Measurements from ENCODE around the gene MMP20. TPM values are rescaled to one million over a fixed set of nuclear protein-coding genes. Genes with fewer than 3 reads are reported as not detected.

The MMP20 gene
- total and polyA plus RNA-seq, 8 donors, result not detected

- Histone ChIP-seq H3K9me3 (no peaks in the 10 kb centered on the region), H3K27me3 (no peaks in the 10 kb centered on the region), H3K36me3 (no peaks in the 10 kb centered on the region), H3K4me1 (no peaks in the 10 kb centered on the region), H3K27ac (no peak overlapping the region), H3K4me3 (no peak overlapping the region)
- FAIRE-seq (no peak), ATAC-seq (no peak), DNase-seq (no peak)
- no peak for TF ChIP-seq CTCF (IDR thresholded peaks at IDR 0.05)
- 69 to 78% methylated on average over 8 of the region's 8 CpGs for WGBS, 2 donors
- intact Hi-C loops (cut with DNase I), result no loop called here
Observed at GRCh38 chr11:102623998-102624397, 1.1 kb downstream of the MMP20 start.

GRCh38 chr11:102623128-102623527 is 2.0 kb downstream of the MMP20 start:
- no peak for FAIRE-seq
- 62 to 76% methylated on average over 5 of the region's 5 CpGs for WGBS, 2 donors

DNA sequence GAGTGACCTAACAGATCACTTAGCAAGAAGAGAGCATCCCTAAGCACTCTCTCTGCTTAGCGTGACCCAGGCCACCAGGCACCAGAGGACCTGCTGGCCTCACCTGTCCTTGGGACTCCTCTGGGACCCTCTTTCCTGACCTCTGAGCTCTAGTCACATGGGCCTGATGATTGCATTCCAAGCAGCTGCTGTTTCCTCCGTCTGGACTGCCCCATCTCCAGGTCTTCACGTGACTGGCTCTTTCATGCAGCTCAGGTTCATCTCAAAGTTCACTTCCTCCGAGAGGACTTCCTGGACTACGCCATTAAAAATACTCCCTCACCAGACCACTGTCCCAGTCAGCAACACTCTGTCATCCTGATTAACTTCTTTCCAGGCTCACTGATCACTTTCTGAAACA is 2.9 kb downstream of the MMP20 start:
- FAIRE-seq, result no peak
- H3K27me3 ChIP-seq, result no peaks in the 10 kb centered on the region
- ATAC-seq, result no peak
- H3K4me3 ChIP-seq, result no peak overlapping the region
- no peaks in the 10 kb centered on the region for H3K9me3 ChIP-seq
- intact Hi-C loops (cut with DNase I), result no loop called here
- no peak for TF ChIP-seq CTCF (IDR thresholded peaks at IDR 0.05)
- WGBS, 2 donors, result 72 to 76% methylated on average over 5 of the region's 5 CpGs
- no peak for DNase-seq
- no peak overlapping the region for H3K27ac ChIP-seq
- H3K4me1 ChIP-seq, result no peaks in the 10 kb centered on the region
- no peaks in the 10 kb centered on the region for H3K36me3 ChIP-seq

More at GRCh38 chr11:102623128-102623527, 2.0 kb downstream of the MMP20 start:
- Histone ChIP-seq H3K27ac (no peak overlapping the region), H3K9me3 (no peaks in the 10 kb centered on the region), H3K4me1 (no peaks in the 10 kb centered on the region), H3K36me3 (no peaks in the 10 kb centered on the region), H3K27me3 (no peaks in the 10 kb centered on the region), H3K4me3 (no peak overlapping the region)
- no peak for TF ChIP-seq CTCF (IDR thresholded peaks at IDR 0.05)
- intact Hi-C loops (cut with DNase I), result no loop called here
- no peak for DNase-seq
- no peak for ATAC-seq

GRCh38 chr11:102620818-102621561 is 4.1 kb downstream of the MMP20 start:
- no peaks in the 10 kb centered on the region for H3K36me3 ChIP-seq
- H3K9me3 ChIP-seq, result no peaks in the 10 kb centered on the region
- no peak overlapping the region for H3K4me3 ChIP-seq
- no peak overlapping the region for H3K27ac ChIP-seq
- no peak for TF ChIP-seq CTCF (IDR thresholded peaks at IDR 0.05)
- no peaks in the 10 kb centered on the region for H3K27me3 ChIP-seq
- DNase-seq (peak in 1 of 6 donors; percentile 28), FAIRE-seq (no peak), ATAC-seq (peak in 2 of 4 donors; percentile 23 to 51)
- intact Hi-C loops (cut with DNase I), result no loop called here
- no peaks in the 10 kb centered on the region for H3K4me1 ChIP-seq
- 65 to 78% methylated on average over 12 of the region's 12 CpGs for WGBS, 2 donors

- Histone ChIP-seq H3K9me3 (no peaks in the 10 kb centered on the region), H3K27me3 (no peaks in the 10 kb centered on the region), H3K27ac (no peak overlapping the region), H3K4me1 (no peaks in the 10 kb centered on the region), H3K36me3 (no peaks in the 10 kb centered on the region), H3K4me3 (no peak overlapping the region)
- ATAC-seq (no peak), DNase-seq (no peak), FAIRE-seq (no peak)
- intact Hi-C loops (cut with DNase I), result no loop called here
- TF ChIP-seq CTCF (IDR thresholded peaks at IDR 0.05), result no peak
Observed at GRCh38 chr11:102620179-102620578, 5.0 kb downstream of the MMP20 start.

Data from pancreas (tissue), 10 donors.